Measurements from ENCODE around the gene COA7. TPM values are rescaled to one million over a fixed set of nuclear protein-coding genes. Genes with fewer than 3 reads are reported as not detected.

COA7 gene
- total RNA-seq, 1 experiment from 2014 or later: 11.9 TPM

GRCh38 chr1:52669696-52670095 is 28.5 kb downstream of the COA7 start:
- no peak for DNase-seq (ENCODE audit: low read depth)

DNA sequence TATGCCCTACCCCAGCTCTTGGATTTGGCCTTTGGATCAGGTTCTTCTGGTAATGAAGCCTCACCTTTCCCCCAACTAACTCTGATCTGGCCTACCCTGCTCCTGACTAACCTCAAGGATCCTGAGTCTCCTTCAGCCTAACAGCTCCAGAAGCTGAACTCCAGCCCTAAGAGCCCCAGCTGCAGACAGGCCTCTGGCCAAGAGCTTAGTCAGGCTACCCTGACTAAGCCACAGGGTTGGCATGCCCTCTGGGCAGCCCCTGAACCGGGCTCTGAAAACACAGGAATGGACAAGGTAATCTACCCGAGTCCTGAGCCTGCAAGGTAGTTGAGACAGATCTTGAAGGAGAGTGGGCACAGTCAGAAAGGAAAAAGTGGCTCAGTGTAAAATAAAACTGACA is 29.4 kb downstream of the COA7 start:
- DNase-seq (ENCODE audit: low read depth): peak; percentile 36

DNA sequence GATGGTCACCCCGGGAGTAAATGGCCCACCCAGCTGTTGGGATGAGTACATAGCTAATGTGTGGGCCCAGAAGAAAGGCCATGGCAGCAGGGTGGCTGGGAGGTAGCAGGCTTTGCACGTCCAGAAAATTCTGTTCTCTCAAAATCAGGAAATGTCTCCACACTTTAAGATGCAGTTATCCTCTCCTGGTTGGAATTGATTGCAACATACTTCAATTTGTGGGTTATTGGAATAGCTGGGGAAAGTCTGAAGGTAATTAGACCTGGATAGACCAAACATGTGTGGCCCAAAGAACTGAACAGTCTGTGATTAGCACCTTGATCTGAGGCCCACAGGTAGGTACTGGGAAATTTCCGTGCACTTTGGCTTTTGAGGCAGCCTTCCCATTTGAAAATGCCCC is 30.2 kb downstream of the COA7 start:
- DNase-seq (ENCODE audit: low read depth): no peak

DNA sequence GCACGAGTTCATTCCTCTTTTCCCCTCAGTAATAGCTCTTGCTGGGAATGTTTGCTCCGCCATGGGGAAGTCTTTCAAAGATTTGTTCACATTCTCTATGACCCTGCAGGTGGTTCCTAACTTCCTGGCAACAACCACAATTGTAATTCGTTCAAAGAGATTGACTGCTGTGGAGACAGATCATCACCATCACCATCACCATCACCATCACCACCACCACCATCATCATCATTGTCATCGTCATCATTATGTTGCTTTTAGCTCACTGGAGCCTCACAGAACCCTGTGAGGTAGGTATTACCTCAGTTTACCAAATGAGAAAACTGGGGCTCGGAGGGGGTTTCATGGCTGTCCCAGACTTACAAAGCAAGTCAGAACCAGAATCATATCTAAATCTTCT is 30.9 kb downstream of the COA7 start:
- no peak for DNase-seq (ENCODE audit: low read depth)

DNA sequence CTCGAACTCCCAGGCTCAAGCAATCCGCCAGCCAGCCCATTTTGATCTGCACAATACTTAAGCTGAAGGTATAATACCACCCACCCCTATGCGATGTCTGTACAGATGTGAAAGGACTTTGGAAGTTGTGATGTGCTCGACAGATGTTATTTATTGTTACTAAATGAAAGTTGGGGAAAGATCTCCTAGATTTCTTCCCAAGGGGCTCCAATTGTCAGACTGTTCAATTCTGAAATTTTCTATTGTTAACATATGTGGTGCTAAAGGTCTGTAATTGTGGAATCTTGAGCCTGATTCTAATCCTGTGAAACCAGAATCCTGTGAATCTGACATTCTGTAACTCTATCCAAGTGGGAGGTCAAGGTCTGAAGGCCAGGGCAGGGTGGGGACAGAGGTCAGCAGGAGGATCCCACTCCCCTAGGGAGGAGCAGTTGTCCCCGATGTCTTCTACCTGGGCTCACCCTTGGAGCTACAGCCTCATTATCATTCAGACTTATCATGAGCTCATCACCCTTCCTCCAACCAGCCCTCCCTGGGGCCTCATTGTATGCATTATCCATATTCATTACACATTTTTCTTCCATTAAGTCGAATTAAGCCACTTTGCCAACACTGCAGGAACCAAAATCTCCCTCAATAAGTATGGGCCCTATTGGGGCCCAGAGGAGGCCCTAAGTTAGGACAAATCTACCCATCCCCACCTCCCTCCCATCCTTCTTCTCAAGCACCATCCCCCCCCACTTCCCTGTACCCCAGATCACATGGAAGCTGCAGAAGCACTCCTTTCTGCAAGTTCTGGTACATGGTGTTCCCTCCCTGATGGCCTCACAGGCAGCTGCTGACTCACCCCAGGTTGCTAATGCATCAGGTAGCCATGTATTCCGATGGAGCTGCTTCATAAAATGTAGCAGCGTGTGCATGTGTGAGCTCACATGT is 32.9 kb downstream of the COA7 start:
- no peak for DNase-seq (ENCODE audit: low read depth)

DNA sequence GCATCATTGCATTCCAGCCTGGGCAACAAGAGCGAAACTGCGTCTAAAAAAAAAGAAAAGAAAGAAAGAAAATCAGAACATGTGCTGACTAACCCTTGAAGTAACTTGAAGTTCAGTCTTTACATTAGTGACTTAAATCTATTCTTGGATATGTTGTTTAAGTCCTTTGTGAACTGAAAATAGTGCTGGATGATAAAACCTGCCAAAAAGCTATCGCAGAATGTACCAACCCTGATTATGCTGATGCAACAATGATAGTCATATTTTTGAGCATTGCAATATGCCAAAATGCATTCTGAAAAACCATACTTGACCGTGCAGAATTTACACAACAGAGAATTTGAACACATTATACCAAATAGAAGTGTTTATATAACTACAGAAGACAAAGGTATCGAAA is 34.4 kb downstream of the COA7 start:
- DNase-seq (ENCODE audit: low read depth): no peak

- DNase-seq (ENCODE audit: low read depth): peak; percentile 75
These were observed 35.4 kb downstream of the COA7 start for GRCh38 chr1:52662645-52663313.

GRCh38 chr1:52660807-52661206 is 37.3 kb downstream of the COA7 start:
- DNase-seq (ENCODE audit: low read depth): no peak

DNA sequence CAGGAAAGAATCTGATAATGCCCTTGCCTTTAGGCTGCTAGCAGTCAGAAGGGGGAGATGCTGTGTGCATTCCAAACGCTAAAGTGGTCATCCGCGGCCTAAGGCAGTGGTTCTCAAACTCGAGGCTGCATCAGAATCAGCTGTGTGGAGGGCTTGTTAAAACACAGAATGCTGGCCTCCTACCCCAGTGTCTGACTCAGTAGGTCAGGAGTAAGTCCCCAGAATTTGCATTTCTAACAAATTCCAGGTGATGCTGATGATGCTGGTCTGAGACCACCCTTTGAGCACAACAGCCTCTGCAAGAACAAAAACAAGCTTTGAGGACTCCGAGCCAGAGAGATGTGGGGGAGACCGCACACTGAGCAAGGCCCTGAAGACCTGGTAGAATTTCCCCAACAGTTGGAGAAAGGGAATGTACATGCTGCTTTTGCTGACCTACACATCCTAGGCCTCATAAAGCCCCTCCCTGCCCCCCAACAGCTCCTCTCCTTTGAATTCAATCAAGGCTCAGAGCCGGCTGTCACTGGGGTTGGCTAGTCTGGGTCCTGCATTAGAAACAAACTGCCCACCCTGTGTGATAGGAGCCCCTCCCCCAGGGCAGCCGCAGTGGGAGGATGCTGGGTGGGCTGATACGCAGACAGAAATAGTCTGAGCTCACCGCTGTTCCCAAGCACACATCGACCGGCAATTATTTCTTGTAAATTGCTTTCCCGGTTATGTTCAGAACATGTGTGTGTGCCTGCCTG is 38.1 kb downstream of the COA7 start:
- no peak for DNase-seq (ENCODE audit: low read depth)

- no peak for DNase-seq (ENCODE audit: low read depth)
These were observed 38.8 kb downstream of the COA7 start for GRCh38 chr1:52659356-52659755.

DNA sequence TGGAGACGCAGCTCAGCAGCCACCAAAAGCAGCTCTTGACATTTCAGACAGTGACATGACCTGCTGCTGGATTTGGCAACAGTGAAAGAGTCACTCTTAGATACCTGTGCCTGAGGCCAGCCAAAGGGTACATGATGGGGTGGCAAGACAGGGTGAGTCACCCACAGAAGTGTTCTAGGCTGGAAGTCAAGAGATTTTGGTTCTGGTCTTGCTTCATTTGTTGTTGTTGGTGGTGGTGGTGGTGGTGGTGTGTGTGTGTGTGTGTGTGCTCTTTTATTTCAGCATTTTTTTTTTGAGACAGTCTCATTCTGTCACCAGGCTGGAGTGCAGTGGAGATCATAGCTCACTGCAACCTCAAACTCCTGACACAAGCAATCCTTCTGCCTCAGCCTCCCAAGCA is 39.4 kb downstream of the COA7 start:
- DNase-seq (ENCODE audit: low read depth): no peak

- no peak for DNase-seq (ENCODE audit: low read depth)
These were observed 40.4 kb downstream of the COA7 start for GRCh38 chr1:52657702-52658101.

DNA sequence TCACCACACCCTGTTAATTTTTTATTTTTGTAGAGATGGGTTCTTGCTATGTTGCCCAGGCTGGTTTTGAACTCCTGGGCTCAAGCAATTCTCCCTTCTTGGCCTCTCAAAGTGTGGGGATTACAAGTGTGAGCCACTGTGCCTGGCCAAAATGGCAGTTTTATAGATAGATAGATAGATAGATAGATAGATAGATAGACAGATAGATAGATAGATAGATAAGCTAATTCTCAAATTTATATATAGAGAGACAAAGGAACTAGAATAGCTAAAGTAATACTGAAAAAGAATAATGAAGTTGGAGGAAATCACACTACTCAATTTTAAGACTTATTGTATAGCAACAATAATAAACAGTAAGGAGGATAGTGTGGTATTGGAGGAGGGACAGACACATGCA is 44.1 kb downstream of the COA7 start:
- DNase-seq (ENCODE audit: low read depth): no peak

- DNase-seq (ENCODE audit: low read depth): no peak
These were observed 44.8 kb downstream of the COA7 start for GRCh38 chr1:52653207-52653849.

- no peak for DNase-seq (ENCODE audit: low read depth)
These were observed 46.2 kb downstream of the COA7 start for GRCh38 chr1:52651904-52652303.

- no peak for DNase-seq (ENCODE audit: low read depth)
These were observed 52.9 kb downstream of the COA7 start for GRCh38 chr1:52645261-52645660.

GRCh38 chr1:52641307-52641706 is 56.8 kb downstream of the COA7 start:
- no peak for DNase-seq (ENCODE audit: low read depth)

DNA sequence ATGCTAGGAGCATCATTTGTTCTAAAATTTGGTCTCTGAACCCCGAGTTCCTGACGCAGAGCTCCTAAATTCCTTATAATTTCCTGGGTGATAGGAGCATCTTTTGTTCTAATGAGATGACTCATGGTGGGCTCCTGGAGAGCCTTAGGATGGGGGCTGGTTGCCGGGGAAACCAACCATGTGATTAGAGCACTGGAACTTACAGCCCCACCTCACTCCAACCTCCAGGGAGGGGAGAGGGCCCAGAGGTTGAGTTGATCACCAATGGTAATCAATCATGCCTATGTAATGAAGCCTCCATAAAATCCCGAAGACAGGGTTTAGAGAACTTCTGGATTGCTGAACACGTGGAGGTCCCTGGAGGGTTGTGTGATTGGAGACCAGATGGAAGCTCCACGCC is 57.5 kb downstream of the COA7 start:
- no peak for DNase-seq (ENCODE audit: low read depth)

DNA sequence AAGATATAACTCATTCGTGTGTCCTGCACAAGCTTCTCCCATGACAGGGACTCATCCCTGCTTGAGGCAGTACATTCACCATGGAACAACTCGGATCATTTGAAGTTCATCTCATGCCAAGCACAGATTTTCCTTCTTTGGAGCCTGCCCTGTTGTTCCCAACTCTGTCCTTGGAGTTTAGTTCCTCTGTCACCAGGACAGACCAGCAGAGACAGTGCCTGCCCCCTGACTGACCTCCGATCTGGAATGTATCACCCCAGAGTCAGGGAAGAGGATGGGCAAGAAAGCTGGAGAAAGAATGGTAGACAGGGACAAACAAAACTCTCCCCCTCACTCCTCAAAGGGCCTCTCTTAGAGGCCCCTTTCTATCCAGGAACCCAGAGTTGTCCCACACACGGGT is 60.2 kb downstream of the COA7 start:
- DNase-seq (ENCODE audit: low read depth): no peak

- peak; percentile 21 for DNase-seq (ENCODE audit: low read depth)
These were observed 61.1 kb downstream of the COA7 start for GRCh38 chr1:52636721-52637695.

Measured in Daoy (cell line).